ENCODE measurements around the gene KRT27.
A peak's percentile ranks its signal among the peaks of the same experiment; 100 is the strongest.
"Not testable (repeated sequence)": the region's sequence is repeated elsewhere in the genome, so short reads cannot be mapped to it uniquely, and the experiment has no call there.

The KRT27 gene, protein sequence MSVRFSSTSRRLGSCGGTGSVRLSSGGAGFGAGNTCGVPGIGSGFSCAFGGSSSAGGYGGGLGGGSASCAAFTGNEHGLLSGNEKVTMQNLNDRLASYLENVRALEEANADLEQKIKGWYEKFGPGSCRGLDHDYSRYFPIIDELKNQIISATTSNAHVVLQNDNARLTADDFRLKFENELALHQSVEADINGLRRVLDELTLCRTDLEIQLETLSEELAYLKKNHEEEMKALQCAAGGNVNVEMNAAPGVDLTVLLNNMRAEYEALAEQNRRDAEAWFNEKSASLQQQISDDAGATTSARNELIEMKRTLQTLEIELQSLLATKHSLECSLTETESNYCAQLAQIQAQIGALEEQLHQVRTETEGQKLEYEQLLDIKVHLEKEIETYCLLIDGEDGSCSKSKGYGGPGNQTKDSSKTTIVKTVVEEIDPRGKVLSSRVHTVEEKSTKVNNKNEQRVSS

DNA sequence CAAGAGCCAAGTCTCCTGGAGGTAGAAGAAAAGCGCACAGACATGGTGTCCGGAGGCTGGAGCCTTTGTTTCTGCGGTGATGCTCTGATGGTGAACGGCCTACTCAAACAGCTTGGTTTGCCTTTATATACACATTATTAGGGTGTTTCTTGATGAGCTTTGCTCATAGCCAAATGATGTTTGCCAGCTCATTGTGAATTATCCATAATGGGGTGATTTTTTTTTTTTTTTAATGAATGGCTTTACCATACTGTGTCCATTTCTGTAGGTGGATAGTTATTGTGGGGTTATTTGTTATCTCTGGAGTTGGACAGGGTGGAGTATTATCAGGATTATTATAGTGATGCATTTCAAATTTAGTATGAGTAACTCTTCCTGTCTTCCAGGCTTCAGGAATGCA is at the start of gene KRT27:
TSS of gene KRT27 (minus strand) at position 101 of the 400 bp plus-strand sequence. CDS start at position 44, 57 bp downstream.
- no peak within 1 kb of the TSS for H3K4me3 ChIP-seq (ENCODE audit: low read depth, low read length)
- no peak for DNase-seq (ENCODE audit: low read depth)

DNA sequence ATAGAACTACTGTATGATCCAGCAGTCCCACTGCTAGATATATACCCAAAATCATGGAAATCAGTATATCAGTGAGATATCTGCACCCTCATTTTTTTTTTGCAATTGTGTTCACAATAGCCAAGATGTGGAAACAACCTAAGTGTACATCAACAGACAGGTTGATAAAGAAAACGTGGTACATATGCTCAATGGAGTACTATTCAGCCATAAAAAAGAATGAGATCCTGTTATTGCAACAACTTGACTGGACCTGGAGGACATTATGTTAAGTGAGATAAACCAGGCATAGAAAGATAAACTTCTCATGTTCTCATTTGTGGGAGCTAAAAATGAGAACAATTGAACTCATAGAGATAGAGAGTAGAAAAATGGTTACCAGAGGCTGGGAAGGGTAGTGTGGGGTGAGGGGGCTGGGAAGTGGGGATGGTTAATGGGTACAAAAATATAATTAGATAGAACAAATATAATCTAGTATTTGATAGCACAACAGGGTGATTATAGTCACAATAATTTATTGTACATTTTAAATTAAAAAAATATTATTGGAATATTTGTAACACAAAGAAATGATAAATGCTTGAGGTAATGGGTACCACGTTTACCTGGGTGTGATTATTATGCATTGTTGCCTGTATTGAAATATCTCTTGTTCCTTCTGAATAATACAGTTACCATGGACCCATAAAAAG is 47.9 kb upstream of the KRT27 start:
- DNase-seq (ENCODE audit: low read depth): no peak

DNA sequence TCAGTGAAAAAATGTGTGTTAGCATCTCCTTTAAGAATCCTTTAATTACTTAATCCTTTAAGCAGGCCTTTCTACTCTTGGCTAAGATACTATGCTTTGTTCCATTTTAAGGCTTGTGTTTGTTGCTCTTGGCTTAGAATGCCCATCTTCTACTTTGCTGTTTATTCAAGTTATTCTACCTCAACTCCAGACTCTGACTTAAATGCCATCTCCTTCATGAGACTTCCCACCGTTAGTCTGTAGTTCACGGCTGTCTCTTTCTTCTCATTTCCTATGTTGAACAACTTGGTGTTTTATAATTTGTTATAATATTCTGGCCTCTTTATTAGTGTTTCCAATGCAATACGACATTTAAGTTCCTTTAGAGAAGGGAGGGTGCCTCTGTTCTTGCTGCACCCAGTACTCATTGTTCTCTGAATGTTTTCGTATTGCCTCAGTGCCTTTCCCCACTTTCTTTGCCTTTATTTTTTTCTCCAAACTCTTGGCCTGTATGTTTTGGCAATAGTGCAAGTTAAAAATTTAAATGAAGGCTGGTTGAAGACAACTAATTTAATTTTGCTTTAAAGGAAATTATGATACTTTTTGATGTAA is 46.2 kb upstream of the KRT27 start:
- no peak for DNase-seq (ENCODE audit: low read depth)
- no peak overlapping the region for H3K4me3 ChIP-seq (ENCODE audit: low read depth, low read length)

More for the DNA sequence above, 47.9 kb upstream of the KRT27 start:
- no peak overlapping the region for H3K4me3 ChIP-seq (ENCODE audit: low read depth, low read length)

- peak; percentile 61 for DNase-seq (ENCODE audit: low read depth)
- no peak overlapping the region for H3K4me3 ChIP-seq (ENCODE audit: low read depth, low read length)
These were observed 45.5 kb upstream of the KRT27 start for GRCh38 chr17:40827746-40828453.

GRCh38 chr17:40825599-40825998 is 43.2 kb upstream of the KRT27 start:
- DNase-seq (ENCODE audit: low read depth): no peak
- H3K4me3 ChIP-seq (ENCODE audit: low read depth, low read length): no peak overlapping the region

DNA sequence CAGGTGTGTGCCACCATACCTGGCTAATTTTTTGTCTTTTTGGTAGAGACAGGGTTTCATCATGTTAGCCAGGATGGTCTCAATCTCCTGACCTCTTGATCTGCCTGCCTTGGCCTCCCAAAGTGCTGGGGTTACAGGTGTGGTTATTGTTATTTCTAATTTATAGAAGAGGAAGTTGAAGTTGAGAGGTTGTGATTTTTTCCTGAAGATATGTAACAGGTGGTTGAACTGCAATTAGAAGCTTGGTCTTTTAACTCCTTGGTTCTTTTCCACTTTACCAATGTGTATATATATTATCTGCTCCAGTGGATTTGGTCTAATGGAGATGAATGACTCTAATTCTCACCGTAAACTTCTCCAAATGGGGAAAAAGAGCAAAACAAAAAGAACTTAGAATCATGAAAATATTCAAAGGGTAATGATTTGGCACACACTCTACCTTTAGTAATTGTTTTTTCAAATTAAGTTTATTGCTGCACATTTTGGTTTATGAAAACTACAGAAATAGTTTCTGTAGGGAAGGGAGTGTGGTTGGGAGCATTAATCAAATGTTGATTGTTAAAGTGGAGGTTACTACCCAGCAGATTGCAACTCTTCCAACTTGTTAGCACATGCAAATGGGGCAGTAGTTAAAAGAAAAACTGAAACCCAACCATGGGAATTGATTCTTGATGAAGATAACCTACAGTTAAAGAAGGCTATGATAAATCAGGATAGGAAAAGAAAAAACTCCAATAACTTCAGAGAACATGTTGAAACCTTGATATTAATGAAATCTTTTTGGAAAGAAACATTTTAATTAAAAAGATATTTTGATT is 41.9 kb upstream of the KRT27 start:
- no peak for DNase-seq (ENCODE audit: low read depth)

DNA sequence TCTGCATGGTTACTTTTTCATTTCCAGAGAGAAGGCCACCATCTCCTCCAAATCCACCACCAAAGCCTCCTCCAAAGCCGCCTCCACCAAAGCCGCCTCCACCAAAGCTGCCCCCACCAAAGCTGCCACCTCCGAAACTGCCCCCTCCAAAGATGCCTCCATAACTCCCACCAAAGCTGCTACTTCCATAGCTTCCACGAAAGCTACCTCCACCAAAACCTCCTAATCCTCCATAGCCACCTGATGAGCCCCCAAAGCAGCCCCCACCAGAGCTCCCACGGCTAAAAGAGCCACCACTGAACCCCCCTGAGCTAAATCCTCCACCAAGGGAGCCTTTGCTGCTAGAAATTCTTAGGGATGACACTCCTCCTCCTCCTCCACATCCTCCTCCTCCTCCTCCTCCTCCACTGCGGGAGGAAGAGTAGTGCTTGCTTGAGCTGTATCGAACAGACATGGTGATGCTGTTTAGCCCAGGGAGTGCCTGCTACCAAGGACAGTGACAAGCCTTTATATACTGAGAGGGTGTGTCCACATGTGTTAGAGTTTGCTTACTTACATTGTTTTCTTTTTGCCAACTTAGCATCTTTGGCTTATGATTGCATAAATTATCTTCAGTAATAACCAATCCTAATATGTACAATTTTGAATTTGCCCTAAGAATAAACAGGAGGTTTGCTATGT is 39.9 kb upstream of the KRT27 start, which contains the start of gene KRT10:
TSS of gene KRT10 (minus strand) at position 483 of the 681 bp plus-strand sequence. CDS start at position 454, 29 bp downstream.
- no peak for DNase-seq (ENCODE audit: low read depth)
- no peak within 1 kb of the TSS for H3K4me3 ChIP-seq (ENCODE audit: low read depth, low read length)

More for the DNA sequence above, 41.9 kb upstream of the KRT27 start:
- H3K4me3 ChIP-seq (ENCODE audit: low read depth, low read length): no peak overlapping the region

DNA sequence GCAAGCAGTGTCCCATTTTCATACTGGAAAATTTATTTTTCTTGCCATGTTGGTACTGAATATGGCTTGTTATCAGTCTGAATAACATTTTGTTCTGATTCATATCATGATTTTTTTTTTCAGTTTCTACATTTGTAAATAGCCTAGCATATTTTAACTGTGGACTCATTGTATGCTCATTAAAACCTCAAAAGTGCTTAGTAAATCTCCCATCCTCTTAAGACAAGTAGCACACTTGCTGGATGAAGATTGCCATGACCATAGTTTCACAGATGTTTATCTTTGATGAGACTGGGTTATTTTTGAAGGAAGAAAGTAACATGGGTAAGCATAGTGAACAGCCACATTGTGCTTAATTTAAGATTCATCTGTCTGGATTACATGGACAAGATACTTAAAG is 39.2 kb upstream of the KRT27 start:
- DNase-seq (ENCODE audit: low read depth): no peak

GRCh38 chr17:40820228-40820838 is 38.0 kb upstream of the KRT27 start:
- DNase-seq (ENCODE audit: low read depth): no peak
- H3K4me3 ChIP-seq (ENCODE audit: low read depth, low read length): no peak overlapping the region

More for the DNA sequence above, 39.2 kb upstream of the KRT27 start:
- H3K4me3 ChIP-seq (ENCODE audit: low read depth, low read length): no peak overlapping the region

DNA sequence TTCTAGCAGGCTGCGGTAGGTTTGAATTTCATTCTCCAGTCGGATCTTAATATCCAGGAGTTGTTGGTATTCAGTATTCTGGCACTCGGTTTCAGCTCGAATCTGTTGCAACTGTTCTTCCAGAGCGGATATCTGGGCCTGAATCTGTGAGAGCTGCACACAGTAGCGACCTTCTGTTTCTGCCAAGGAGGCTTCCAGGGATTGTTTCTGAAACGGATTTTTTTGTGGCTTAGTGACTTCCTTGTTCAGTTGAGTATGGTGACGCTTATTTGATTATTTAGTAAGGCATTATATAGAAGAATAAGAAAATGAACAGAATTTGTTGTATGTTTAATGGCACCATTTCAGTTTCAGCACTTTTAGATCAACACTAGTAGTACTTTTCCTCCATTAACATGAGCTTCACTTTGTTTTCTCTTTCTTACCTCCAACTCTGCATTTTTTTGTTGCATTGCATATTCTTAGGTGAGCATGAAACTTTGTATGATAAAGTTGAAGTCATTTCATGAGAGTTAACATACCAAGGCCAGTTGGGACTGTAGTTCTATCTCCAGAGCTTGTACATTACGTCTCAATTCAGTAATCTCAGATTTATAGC is 37.3 kb upstream of the KRT27 start:
- DNase-seq (ENCODE audit: low read depth): no peak
- H3K4me3 ChIP-seq (ENCODE audit: low read depth, low read length): peak overlapping the region; percentile 65

- DNase-seq (ENCODE audit: low read depth): no peak
These were observed 36.6 kb upstream of the KRT27 start for GRCh38 chr17:40818733-40819527.

DNA sequence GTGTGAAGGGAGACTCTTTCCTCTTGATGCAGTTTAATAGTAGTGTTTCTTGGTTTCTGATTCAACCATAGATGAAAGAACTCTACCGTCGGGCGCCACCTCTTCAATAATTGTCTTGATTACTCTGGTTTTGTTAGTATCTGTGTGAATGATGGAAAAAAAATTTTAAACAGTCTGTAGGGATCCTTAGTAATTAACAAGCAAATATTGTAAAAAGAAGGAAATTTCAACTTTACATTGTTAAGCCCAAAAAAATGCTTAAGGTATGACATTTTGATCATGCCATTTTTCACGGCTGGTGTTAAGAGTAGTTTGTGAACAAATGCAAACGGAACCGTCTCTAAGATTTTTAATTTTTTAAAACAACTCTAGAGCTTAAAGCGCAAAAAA is 36.0 kb upstream of the KRT27 start:
- DNase-seq (ENCODE audit: low read depth): no peak

More at GRCh38 chr17:40818733-40819527, 36.6 kb upstream of the KRT27 start:
- H3K4me3 ChIP-seq (ENCODE audit: low read depth, low read length): peak overlapping the region; percentile 70

GRCh38 chr17:40817103-40817682 is 34.8 kb upstream of the KRT27 start:
- no peak overlapping the region for H3K4me3 ChIP-seq (ENCODE audit: low read depth, low read length)
- DNase-seq (ENCODE audit: low read depth): no peak

More for the DNA sequence above, 36.0 kb upstream of the KRT27 start:
- H3K4me3 ChIP-seq (ENCODE audit: low read depth, low read length): peak overlapping the region; percentile 70

GRCh38 chr17:40816569-40816968 is 34.2 kb upstream of the KRT27 start:
- no peak overlapping the region for H3K4me3 ChIP-seq (ENCODE audit: low read depth, low read length)
- DNase-seq (ENCODE audit: low read depth): no peak

GRCh38 chr17:40815381-40815780 is 33.0 kb upstream of the KRT27 start:
- no peak for DNase-seq (ENCODE audit: low read depth)
- no peak overlapping the region for H3K4me3 ChIP-seq (ENCODE audit: low read depth, low read length)

DNA sequence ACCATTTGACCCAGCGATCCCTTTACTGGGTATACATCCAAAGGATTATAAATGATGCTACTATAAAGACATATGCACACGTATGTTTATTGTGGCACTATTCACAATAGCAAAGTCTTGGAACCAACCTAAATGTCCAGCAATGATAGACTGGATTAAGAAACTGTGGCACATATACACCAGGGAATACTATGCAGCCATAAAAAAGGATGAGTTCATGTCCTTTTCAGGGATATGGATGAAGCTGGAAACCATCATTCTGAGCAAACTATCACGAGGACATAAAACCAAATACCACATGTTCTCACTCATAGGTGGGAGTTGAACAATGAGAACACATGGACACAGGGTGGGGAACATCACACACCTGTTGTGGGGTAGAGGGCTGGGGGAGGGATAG is 32.3 kb upstream of the KRT27 start:
- not testable (repeated sequence) for DNase-seq (ENCODE audit: low read depth); H3K4me3 ChIP-seq (ENCODE audit: low read depth, low read length)
